Measurements from ENCODE around the gene AKR1C4.

AKR1C4 gene

GRCh38 chr10:5265139-5265538 lies 68.5 kb downstream of the AKR1C4 start:
- in situ Hi-C loops (cut with MboI; ENCODE audit: low sequenced_read_pairs) = no loop called here

GRCh38 chr10:5266351-5266750 lies 69.7 kb downstream of the AKR1C4 start:
- in situ Hi-C loops (cut with MboI; ENCODE audit: low sequenced_read_pairs) = no loop called here

GRCh38 chr10:5266804-5267203 lies 70.2 kb downstream of the AKR1C4 start:
- in situ Hi-C loops (cut with MboI; ENCODE audit: low sequenced_read_pairs) = no loop called here

DNA sequence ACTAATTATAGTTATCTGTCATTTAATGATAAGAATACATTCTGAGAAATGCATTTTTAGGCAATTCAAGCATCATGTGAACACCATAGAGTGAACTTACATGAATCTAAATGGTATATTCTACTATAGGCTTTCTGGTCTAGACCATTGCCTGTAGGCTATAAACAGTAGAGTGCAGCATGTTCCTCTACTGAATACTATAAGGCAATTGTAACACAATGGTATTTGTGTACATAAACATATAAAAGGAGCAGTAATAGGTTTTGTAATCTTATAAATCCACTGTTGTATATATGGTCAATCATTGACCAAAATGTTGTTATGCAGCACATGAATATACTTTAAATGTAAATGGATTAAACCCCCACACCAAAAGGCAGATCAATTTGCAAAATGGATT lies 71.6 kb downstream of the AKR1C4 start:
- in situ Hi-C loops (cut with MboI; ENCODE audit: low sequenced_read_pairs) = no loop called here

All from HL-60/S4 treated with phorbol 12-myristate 13-acetate at 8.2 ng/mL for 4 days and 3 days (cell line).